IMR-90 (cell line): ENCODE measurements around the gene WNK1. TPM values are rescaled to one million over a fixed set of nuclear protein-coding genes. Genes with fewer than 3 reads are reported as not detected.

ENCODE experiments used
- ATAC-seq: fragments of 200-7000 bp; cut with Tn5 transposase; 2 replicates; pipeline ENCODE4 v1.9.1; 2020; ENCODE audit warnings: low read depth, mild to moderate bottlenecking, moderate library complexity
- BruUV-seq: library from RNA; stranded (reverse); fragments of 400-500 nt; replicated peaks from 2 replicates; lab custom pipeline; 2021; lab: Mats Ljungman, UMichigan
- CTCF ChIA-PET: fragments of 300-600 bp; formaldehyde crosslinking; extraction: SDS; loops from one replicate; lab custom pipeline; 2021; ENCODE audit warnings: antibody characterized with exemption; lab: Yijun Ruan, JAX
- POLR2A ChIA-PET: fragments of 300-600 bp; sonication (Branson Sonifier 250); formaldehyde crosslinking; loops from one replicate; lab custom pipeline; 2022; ENCODE audit warnings: antibody characterized with exemption; ENCODE audit not compliant: unreplicated experiment; lab: Charles Lee
- DNase-seq: peaks from one replicate; pipeline ENCODE4 v3.0.0; 2013
- H2AFZ ChIP-seq: replicated peaks from 2 replicates; pipeline ENCODE3; 2013; ENCODE audit warnings: low read length, mild to moderate bottlenecking; ENCODE audit not compliant: poor library complexity
- H2AK5ac ChIP-seq: 2 replicates; pipeline ENCODE4 v1.6.1; 2013; ENCODE audit warnings: low read depth, low read length, inconsistent platforms
- H2AK9ac ChIP-seq: replicated peaks from 2 replicates; pipeline ENCODE3; 2013; ENCODE audit warnings: mild to moderate bottlenecking, low read depth, low read length, moderate library complexity; ENCODE audit not compliant: poor library complexity
- H2BK120ac ChIP-seq: 2 replicates; pipeline ENCODE4 v1.6.1; 2013; ENCODE audit warnings: low read depth, low read length, inconsistent platforms
- H2BK15ac ChIP-seq: 3 replicates; pipeline ENCODE4 v1.6.1; 2013; ENCODE audit warnings: low read depth, low read length, inconsistent platforms
- H2BK20ac ChIP-seq: 2 replicates; pipeline ENCODE4 v1.6.1; 2013; ENCODE audit warnings: low read depth, mild to moderate bottlenecking, inconsistent platforms, low read length, moderate library complexity
- H2BK5ac ChIP-seq: 2 replicates; pipeline ENCODE4 v1.6.1; 2013; ENCODE audit warnings: mild to moderate bottlenecking, low read depth, low read length, inconsistent platforms; ENCODE audit not compliant: poor library complexity, severe bottlenecking
- H3K14ac ChIP-seq: replicated peaks from 2 replicates; pipeline ENCODE4 v1.6.1; 2013; ENCODE audit warnings: low read depth, low read length, inconsistent platforms
- H3K18ac ChIP-seq: 2 replicates; pipeline ENCODE4 v1.6.1; 2013; ENCODE audit warnings: low read depth, low read length, control low read depth
- H3K23ac ChIP-seq: 2 replicates; pipeline ENCODE4 v1.6.1; 2013; ENCODE audit warnings: low read depth, low read length, inconsistent platforms
- H3K27ac ChIP-seq: 2 replicates; pipeline ENCODE4 v1.5.1; 2013; ENCODE audit warnings: mild to moderate bottlenecking, control low read depth, low read length; ENCODE audit not compliant: insufficient read depth
- H3K27me3 ChIP-seq: 2 replicates; pipeline ENCODE4 v1.6.1; 2013; ENCODE audit warnings: low read length; ENCODE audit not compliant: control insufficient read depth, insufficient read depth
- H3K36me3 ChIP-seq: 2 replicates; pipeline ENCODE4 v1.6.1; 2013; ENCODE audit warnings: low read length, mixed read lengths; ENCODE audit not compliant: control insufficient read depth, insufficient read depth
- H3K4ac ChIP-seq: 2 replicates; pipeline ENCODE4 v1.6.1; 2013; ENCODE audit warnings: low read depth, low read length, inconsistent platforms
- H3K4me1 ChIP-seq: 2 replicates; pipeline ENCODE4 v1.6.1; 2013; ENCODE audit warnings: low read length, mixed read lengths; ENCODE audit not compliant: control insufficient read depth, insufficient read depth
- H3K4me2 ChIP-seq: 2 replicates; pipeline ENCODE4 v1.6.1; 2013; ENCODE audit warnings: low read depth, mild to moderate bottlenecking, control low read depth, low read length, moderate library complexity
- H3K4me3 ChIP-seq: 2 replicates; pipeline ENCODE4 v1.5.1; 2013; ENCODE audit warnings: low read depth, mild to moderate bottlenecking, control low read depth, low read length, moderate library complexity; ENCODE audit not compliant: insufficient read depth
- H3K56ac ChIP-seq: 2 replicates; pipeline ENCODE4 v1.6.1; 2013; ENCODE audit warnings: low read length, inconsistent platforms; ENCODE audit not compliant: insufficient read depth; ENCODE audit errors: extremely low read depth
- H3K79me1 ChIP-seq, 2 experiments: 2 replicates each; pipeline ENCODE4 v1.6.1; 2013; ENCODE audit warnings: low read length in 2 of 2, inconsistent platforms in 1 of 2, low read depth in 1 of 2
- H3K9ac ChIP-seq: 2 replicates; pipeline ENCODE4 v1.6.1; 2013; ENCODE audit warnings: low read depth, low read length, control low read depth
- H3K9me1 ChIP-seq: 2 replicates; pipeline ENCODE4 v1.6.1; 2013; ENCODE audit warnings: low read length, inconsistent platforms; ENCODE audit not compliant: insufficient read depth
- H3K9me3 ChIP-seq: 2 replicates; pipeline ENCODE4 v1.6.1; 2013; ENCODE audit warnings: low read length; ENCODE audit not compliant: control insufficient read depth, insufficient read depth
- H4K20me1 ChIP-seq: 2 replicates; pipeline ENCODE4 v1.6.1; 2013; ENCODE audit warnings: low read length, inconsistent platforms; ENCODE audit not compliant: insufficient read depth
- H4K5ac ChIP-seq: 2 replicates; pipeline ENCODE4 v1.6.1; 2013; ENCODE audit warnings: mild to moderate bottlenecking, low read depth, low read length, control low read depth
- H4K8ac ChIP-seq, 2 experiments: 2 replicates each; pipeline ENCODE4 v1.6.1; 2013; ENCODE audit warnings: low read depth in 2 of 2, low read length in 2 of 2, control low read depth in 1 of 2, inconsistent platforms in 1 of 2
- H4K91ac ChIP-seq: 2 replicates; pipeline ENCODE4 v1.6.1; 2013; ENCODE audit warnings: low read depth, low read length, inconsistent platforms; ENCODE audit not compliant: insufficient read depth
- CEBPB ChIP-seq: IDR thresholded peaks from 2 replicates; pipeline ENCODE4 v1.6.1; 2012; ENCODE audit warnings: low read depth, low read length, improper control_type of control experiment
- CHD1 ChIP-seq: IDR thresholded peaks from 2 replicates; pipeline ENCODE4 v1.6.1; 2012; ENCODE audit warnings: low read depth, low read length, improper control_type of control experiment
- FOS ChIP-seq: fragments of 150-350 bp; IDR thresholded peaks from 2 replicates; pipeline ENCODE4 v1.6.1; 2016; ENCODE audit warnings: low read depth, low read length
- MAZ ChIP-seq: IDR thresholded peaks from 2 replicates; pipeline ENCODE4 v1.6.1; 2012; ENCODE audit warnings: low read depth, mild to moderate bottlenecking, low read length, improper control_type of control experiment, moderate library complexity, borderline replicate concordance
- MXI1 ChIP-seq: IDR thresholded peaks from 2 replicates; pipeline ENCODE4 v1.6.1; 2012; ENCODE audit warnings: low read depth, mild to moderate bottlenecking, low read length, moderate library complexity, borderline replicate concordance
- NFE2L2 ChIP-seq: fragments of 150-350 bp; IDR thresholded peaks from 2 replicates; pipeline ENCODE4 v1.6.1; 2016; ENCODE audit warnings: low read depth, mild to moderate bottlenecking, low read length
- POLR2A ChIP-seq: IDR thresholded peaks from 2 replicates; pipeline ENCODE4 v1.6.1; 2012; ENCODE audit warnings: mild to moderate bottlenecking, low read depth, low read length
- RAD21 ChIP-seq: IDR thresholded peaks from 2 replicates; pipeline ENCODE4 v1.6.1; 2012; ENCODE audit warnings: low read length, improper control_type of control experiment
- RCOR1 ChIP-seq: IDR thresholded peaks from 2 replicates; pipeline ENCODE4 v1.6.1; 2012; ENCODE audit warnings: mild to moderate bottlenecking, low read length, improper control_type of control experiment; ENCODE audit not compliant: insufficient replicate concordance
- SMC3 ChIP-seq: fragments of 150-350 bp; IDR thresholded peaks from 2 replicates; pipeline ENCODE4 v1.6.1; 2016; ENCODE audit warnings: low read depth, mild to moderate bottlenecking, antibody characterized with exemption, low read length, moderate library complexity
- WGBS, 2 experiments: methylation state at CpG; one replicate each; pipeline versions ENCODE4 v1.1.5 to v1.1.7; 2013; ENCODE audit warnings: missing lambda C conversion rate in 2 of 2; ENCODE audit not compliant: insufficient read length in 1 of 2; ENCODE audit errors: extremely low coverage in 2 of 2; 5-methylcytosine and 5-hydroxymethylcytosine counted together
- dilution Hi-C: fragments of 300-500 bp; cut with HindIII; formaldehyde crosslinking; loops from one replicate; pipeline ENCODE4 v1.14.3; 2018; ENCODE audit warnings: low sequenced_read_pairs; ENCODE audit not compliant: unreplicated experiment
- in situ Hi-C: fragments of 300-500 bp; cut with MboI; formaldehyde crosslinking; loops from 3 replicates; pipeline ENCODE4 v1.14.3; 2019; ENCODE audit warnings: low sequenced_read_pairs, inconsistent platforms, mixed read lengths
- intact Hi-C: fragments of 100-400 bp; cut with micrococcal nuclease; formaldehyde crosslinking; loops from 2 replicates; pipeline ENCODE4 v1.10.0; 2022
- polyA plus RNA-seq, 3 experiments: library from polyadenylated mRNA; depleted of rRNA; stranded (reverse); fragments of >200 nt; gene quantifications; 2 replicates each; pipeline ENCODE4 v1.2.3, GENCODE V29; 2012; ENCODE audit warnings: low replicate concordance in 1 of 3
- total RNA-seq: library from RNA; depleted of rRNA; stranded (reverse); fragments of >200 nt; gene quantifications from 2 replicates; pipeline ENCODE4 v1.2.3, GENCODE V29; 2012
- TF ChIP-seq, protein P1 (sequence below): fragments of 150-350 bp; IDR thresholded peaks from 2 replicates; pipeline ENCODE4 v1.6.1; 2017; ENCODE audit warnings: mild to moderate bottlenecking, antibody characterized with exemption, low read length, low read depth
- TF ChIP-seq, protein P2 (sequence below): conservative IDR thresholded peaks from 2 replicates; pipeline ENCODE4 v1.5.1; 2012; ENCODE audit warnings: mild to moderate bottlenecking, low read depth, low read length, improper control_type of control experiment
- TF ChIP-seq, protein P3 (sequence below): fragments of 150-350 bp; IDR thresholded peaks from 2 replicates; pipeline ENCODE4 v1.6.1; 2016; ENCODE audit warnings: low read depth, mild to moderate bottlenecking, low read length, moderate library complexity, borderline replicate concordance

WNK1 gene
- total and polyA plus RNA-seq, 2 of the 4 experiments (the other 2 are of a cell fraction) = 36.9 to 42.8 TPM

DNA sequence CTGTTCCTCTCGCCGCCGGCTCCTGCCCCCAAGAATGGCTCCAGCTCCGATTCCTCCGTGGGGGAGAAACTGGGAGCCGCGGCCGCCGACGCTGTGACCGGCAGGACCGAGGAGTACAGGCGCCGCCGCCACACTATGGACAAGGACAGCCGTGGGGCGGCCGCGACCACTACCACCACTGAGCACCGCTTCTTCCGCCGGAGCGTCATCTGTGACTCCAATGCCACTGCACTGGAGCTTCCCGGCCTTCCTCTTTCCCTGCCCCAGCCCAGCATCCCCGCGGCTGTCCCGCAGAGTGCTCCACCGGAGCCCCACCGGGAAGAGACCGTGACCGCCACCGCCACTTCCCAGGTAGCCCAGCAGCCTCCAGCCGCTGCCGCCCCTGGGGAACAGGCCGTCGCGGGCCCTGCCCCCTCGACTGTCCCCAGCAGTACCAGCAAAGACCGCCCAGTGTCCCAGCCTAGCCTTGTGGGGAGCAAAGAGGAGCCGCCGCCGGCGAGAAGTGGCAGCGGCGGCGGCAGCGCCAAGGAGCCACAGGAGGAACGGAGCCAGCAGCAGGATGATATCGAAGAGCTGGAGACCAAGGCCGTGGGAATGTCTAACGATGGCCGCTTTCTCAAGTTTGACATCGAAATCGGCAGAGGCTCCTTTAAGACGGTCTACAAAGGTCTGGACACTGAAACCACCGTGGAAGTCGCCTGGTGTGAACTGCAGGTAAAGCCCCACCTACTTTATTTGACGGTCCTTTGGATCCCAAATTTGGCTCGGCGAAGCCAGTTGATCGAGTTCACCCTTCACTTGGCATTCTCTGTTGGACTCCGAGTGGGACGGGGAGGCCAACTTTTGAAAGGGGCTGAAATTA is 1.5 kb downstream of the WNK1 start:
- H3K36me3 ChIP-seq = no peaks in the 10 kb centered on the region
- no peaks in the 10 kb centered on the region; the same call in 1 of the 2 replicates for H3K4me1 ChIP-seq
- no peak for ATAC-seq
- H3K27ac ChIP-seq = peak overlapping the region; percentile 72
- H3K23ac ChIP-seq = peak overlapping the region; percentile 93
- no peak overlapping the region for H2BK120ac ChIP-seq
- H2BK5ac ChIP-seq = peak overlapping the region; percentile 79
- H3K79me1 ChIP-seq = peaks cover 0 to 19% of the 10 kb centered on the region in 2 experiments; a peak in 2 of 4 replicates
- H3K4me3 ChIP-seq = peak overlapping the region; percentile 65
- peaks cover 45% of the 10 kb centered on the region for H4K20me1 ChIP-seq
- H3K4ac ChIP-seq = peak overlapping the region; percentile 41
- dilution Hi-C loops = no loop called here
- CTCF ChIA-PET = interaction anchor here (1.2 to 1.5 kb wide), 2 partner anchors 31 to 133 kb away, joined by 3 to 5 read pairs; no protein-coding TSS in a partner anchor
- H3K56ac ChIP-seq = peak overlapping the region; percentile 19; the same call in 1 of the 2 replicates
- no peak for DNase-seq
- no peak overlapping the region for H4K5ac ChIP-seq
- H3K14ac ChIP-seq = peak overlapping the region; percentile 74
- in situ Hi-C loops = loop anchor here (5.0 kb wide), 1 partner anchor 177 kb away; no protein-coding TSS in a partner anchor
- peak overlapping the region; percentile 83 for H2AFZ ChIP-seq
- peak overlapping the region; percentile 81 for H3K9ac ChIP-seq
- no peak overlapping the region for H4K8ac ChIP-seq
- 1% methylated on average over 31 of the region's 63 CpGs; no CpG with 5 or more reads in 1 of the 2 experiments for WGBS, 2 experiments
- no peak overlapping the region for H2BK15ac ChIP-seq
- intact Hi-C loops = loop anchor here (5.0 kb wide), 2 partner anchors 122 to 828 kb away; no protein-coding TSS in a partner anchor
- H2BK20ac ChIP-seq = no peak overlapping the region
- peak overlapping the region; percentile 76 for H2AK9ac ChIP-seq
- no peaks in the 10 kb centered on the region for H3K9me3 ChIP-seq
- TSS peak; percentile 50 for BruUV-seq
- no peak overlapping the region; the same call in 1 of the 2 replicates for H2AK5ac ChIP-seq
- peak overlapping the region; percentile 96 for H3K4me2 ChIP-seq
- H3K27me3 ChIP-seq = no peaks in the 10 kb centered on the region
- H3K9me1 ChIP-seq = no peaks in the 10 kb centered on the region
- POLR2A ChIA-PET = no interaction called here
- no peak overlapping the region for H3K18ac ChIP-seq
- no peak overlapping the region for H4K91ac ChIP-seq
- no peak for TF ChIP-seq CHD1
- TF ChIP-seq, protein P1, sequence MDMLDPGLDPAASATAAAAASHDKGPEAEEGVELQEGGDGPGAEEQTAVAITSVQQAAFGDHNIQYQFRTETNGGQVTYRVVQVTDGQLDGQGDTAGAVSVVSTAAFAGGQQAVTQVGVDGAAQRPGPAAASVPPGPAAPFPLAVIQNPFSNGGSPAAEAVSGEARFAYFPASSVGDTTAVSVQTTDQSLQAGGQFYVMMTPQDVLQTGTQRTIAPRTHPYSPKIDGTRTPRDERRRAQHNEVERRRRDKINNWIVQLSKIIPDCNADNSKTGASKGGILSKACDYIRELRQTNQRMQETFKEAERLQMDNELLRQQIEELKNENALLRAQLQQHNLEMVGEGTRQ = no peak
- TF ChIP-seq CEBPB = no peak
- no peak for TF ChIP-seq FOS
- TF ChIP-seq MAZ = no peak
- TF ChIP-seq, protein P2, sequence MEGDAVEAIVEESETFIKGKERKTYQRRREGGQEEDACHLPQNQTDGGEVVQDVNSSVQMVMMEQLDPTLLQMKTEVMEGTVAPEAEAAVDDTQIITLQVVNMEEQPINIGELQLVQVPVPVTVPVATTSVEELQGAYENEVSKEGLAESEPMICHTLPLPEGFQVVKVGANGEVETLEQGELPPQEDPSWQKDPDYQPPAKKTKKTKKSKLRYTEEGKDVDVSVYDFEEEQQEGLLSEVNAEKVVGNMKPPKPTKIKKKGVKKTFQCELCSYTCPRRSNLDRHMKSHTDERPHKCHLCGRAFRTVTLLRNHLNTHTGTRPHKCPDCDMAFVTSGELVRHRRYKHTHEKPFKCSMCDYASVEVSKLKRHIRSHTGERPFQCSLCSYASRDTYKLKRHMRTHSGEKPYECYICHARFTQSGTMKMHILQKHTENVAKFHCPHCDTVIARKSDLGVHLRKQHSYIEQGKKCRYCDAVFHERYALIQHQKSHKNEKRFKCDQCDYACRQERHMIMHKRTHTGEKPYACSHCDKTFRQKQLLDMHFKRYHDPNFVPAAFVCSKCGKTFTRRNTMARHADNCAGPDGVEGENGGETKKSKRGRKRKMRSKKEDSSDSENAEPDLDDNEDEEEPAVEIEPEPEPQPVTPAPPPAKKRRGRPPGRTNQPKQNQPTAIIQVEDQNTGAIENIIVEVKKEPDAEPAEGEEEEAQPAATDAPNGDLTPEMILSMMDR = no peak
- TF ChIP-seq RAD21 = no peak
- no peak for TF ChIP-seq NFE2L2
- TF ChIP-seq, protein P3, sequence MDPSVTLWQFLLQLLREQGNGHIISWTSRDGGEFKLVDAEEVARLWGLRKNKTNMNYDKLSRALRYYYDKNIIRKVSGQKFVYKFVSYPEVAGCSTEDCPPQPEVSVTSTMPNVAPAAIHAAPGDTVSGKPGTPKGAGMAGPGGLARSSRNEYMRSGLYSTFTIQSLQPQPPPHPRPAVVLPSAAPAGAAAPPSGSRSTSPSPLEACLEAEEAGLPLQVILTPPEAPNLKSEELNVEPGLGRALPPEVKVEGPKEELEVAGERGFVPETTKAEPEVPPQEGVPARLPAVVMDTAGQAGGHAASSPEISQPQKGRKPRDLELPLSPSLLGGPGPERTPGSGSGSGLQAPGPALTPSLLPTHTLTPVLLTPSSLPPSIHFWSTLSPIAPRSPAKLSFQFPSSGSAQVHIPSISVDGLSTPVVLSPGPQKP = no peak
- TF ChIP-seq SMC3 = no peak
- no peak for TF ChIP-seq RCOR1
- TF ChIP-seq POLR2A = no peak
- TF ChIP-seq MXI1 = no peak
